H9 (cell line): ENCODE data around the gene SEC24C. TPM values are rescaled to one million over a fixed set of nuclear protein-coding genes. Genes with fewer than 3 reads are reported as not detected.

Experiments
- DNase-seq: peaks from one replicate; pipeline ENCODE4 v3.0.0-alpha.2; 2017
- H2AFZ ChIP-seq: one replicate; pipeline ENCODE4 v1.6.1; 2013; ENCODE audit warnings: mild to moderate bottlenecking, low read length, control low read depth, moderate library complexity
- H2AK5ac ChIP-seq: 2 replicates; pipeline ENCODE4 v1.6.1; 2013; ENCODE audit warnings: low read length, control low read depth, mixed read lengths; ENCODE audit not compliant: insufficient read length
- H2BK120ac ChIP-seq: one replicate; pipeline ENCODE4 v1.6.1; 2013; ENCODE audit warnings: low read depth, mild to moderate bottlenecking, low read length, control low read depth, inconsistent platforms; ENCODE audit not compliant: poor library complexity, severe bottlenecking
- H2BK12ac ChIP-seq: 2 replicates; pipeline ENCODE4 v1.6.1; 2013; ENCODE audit warnings: low read length, control low read depth, mixed read lengths, low read depth; ENCODE audit not compliant: insufficient read length
- H2BK15ac ChIP-seq: 2 replicates; pipeline ENCODE4 v1.6.1; 2013; ENCODE audit warnings: low read depth, low read length, control low read depth
- H2BK20ac ChIP-seq: one replicate; pipeline ENCODE4 v1.6.1; 2013; ENCODE audit warnings: low read depth, mild to moderate bottlenecking, low read length, control low read depth, inconsistent platforms; ENCODE audit not compliant: poor library complexity, severe bottlenecking
- H2BK5ac ChIP-seq: 2 replicates; pipeline ENCODE4 v1.6.1; 2013; ENCODE audit warnings: low read length, control low read depth, mixed read lengths; ENCODE audit not compliant: insufficient read length
- H3K14ac ChIP-seq: 2 replicates; pipeline ENCODE4 v1.6.1; 2013; ENCODE audit warnings: low read length, control low read depth; ENCODE audit not compliant: insufficient read depth
- H3K18ac ChIP-seq: 2 replicates; pipeline ENCODE4 v1.6.1; 2013; ENCODE audit warnings: low read depth, mild to moderate bottlenecking, mixed read lengths, low read length, control low read depth; ENCODE audit not compliant: insufficient read length
- H3K23ac ChIP-seq: 2 replicates; pipeline ENCODE4 v1.6.1; 2013; ENCODE audit warnings: low read length, control low read depth, mixed read lengths, low read depth; ENCODE audit not compliant: insufficient read length
- H3K23me2 ChIP-seq: 2 replicates; pipeline ENCODE4 v1.6.1; 2013; ENCODE audit warnings: low read depth, mild to moderate bottlenecking, mixed read lengths, low read length, control low read depth; ENCODE audit not compliant: insufficient read length, poor library complexity, severe bottlenecking
- H3K27ac ChIP-seq: 2 replicates; pipeline ENCODE4 v1.5.1; 2013; ENCODE audit warnings: low read length, control low read depth, mixed read lengths, low read depth; ENCODE audit not compliant: insufficient read length
- H3K27me3 ChIP-seq: 2 replicates; pipeline ENCODE4 v1.6.1; 2013; ENCODE audit warnings: low read length, control low read depth, inconsistent platforms; ENCODE audit not compliant: insufficient read depth
- H3K4ac ChIP-seq: 2 replicates; pipeline ENCODE4 v1.6.1; 2013; ENCODE audit warnings: low read depth, mild to moderate bottlenecking, control low read depth, inconsistent platforms, low read length, moderate library complexity
- H3K4me1 ChIP-seq: 2 replicates; pipeline ENCODE4 v1.6.1; 2013; ENCODE audit warnings: low read length, control low read depth, inconsistent platforms; ENCODE audit not compliant: insufficient read depth
- H3K4me2 ChIP-seq: 2 replicates; pipeline ENCODE4 v1.6.1; 2013; ENCODE audit warnings: low read length, control low read depth, mixed read lengths; ENCODE audit not compliant: insufficient read length, insufficient read depth
- H3K56ac ChIP-seq: 2 replicates; pipeline ENCODE4 v1.6.1; 2013; ENCODE audit warnings: low read depth, mild to moderate bottlenecking, mixed read lengths, low read length, control low read depth; ENCODE audit not compliant: insufficient read length
- H3K79me1 ChIP-seq: 2 replicates; pipeline ENCODE4 v1.6.1; 2013; ENCODE audit warnings: low read depth, mild to moderate bottlenecking, moderate library complexity, low read length, control low read depth, inconsistent platforms; ENCODE audit not compliant: insufficient read depth, poor library complexity, severe bottlenecking
- H3K79me2 ChIP-seq: 2 replicates; pipeline ENCODE4 v1.6.1; 2013; ENCODE audit warnings: low read length, control low read depth, inconsistent platforms; ENCODE audit not compliant: insufficient read depth
- H3K9ac ChIP-seq: 2 replicates; pipeline ENCODE4 v1.6.1; 2013; ENCODE audit warnings: low read length, control low read depth, mixed read lengths; ENCODE audit not compliant: insufficient read length; ENCODE audit errors: extremely low read depth
- H3K9me3 ChIP-seq: one replicate; pipeline ENCODE4 v1.6.1; 2013; ENCODE audit warnings: low read depth, low read length, inconsistent platforms; ENCODE audit not compliant: control insufficient read depth
- H3T11ph ChIP-seq: one replicate; pipeline ENCODE4 v1.6.1; 2013; ENCODE audit warnings: mild to moderate bottlenecking, low read length, control low read depth, inconsistent platforms
- H4K20me1 ChIP-seq: one replicate; pipeline ENCODE4 v1.6.1; 2013; ENCODE audit not compliant: control insufficient read depth, insufficient read length, insufficient read depth
- H4K5ac ChIP-seq: 2 replicates; pipeline ENCODE4 v1.6.1; 2013; ENCODE audit warnings: low read depth, mild to moderate bottlenecking, mixed read lengths, low read length, control low read depth; ENCODE audit not compliant: insufficient read length
- H4K8ac ChIP-seq: replicated peaks from 2 replicates; pipeline ENCODE4 v1.6.1; 2013; ENCODE audit warnings: low read length, control low read depth, mixed read lengths, low read depth; ENCODE audit not compliant: insufficient read length
- H4K91ac ChIP-seq: 2 replicates; pipeline ENCODE4 v1.6.1; 2013; ENCODE audit warnings: low read depth, mild to moderate bottlenecking, moderate library complexity, mixed read lengths, low read length, control low read depth; ENCODE audit not compliant: insufficient read length
- H3K27ac Mint-ChIP-seq, 3 experiments: 2 replicates in 2 of 3; 3 replicates in 1 of 3; pipeline ENCODE4 v1.8.0; 2020 to 2021; ENCODE audit warnings: mixed read lengths in 3 of 3, mild to moderate bottlenecking in 1 of 3, moderate library complexity in 1 of 3
- H3K27me3 Mint-ChIP-seq: 2 replicates; pipeline ENCODE4 v1.8.0; 2021; ENCODE audit warnings: low read depth, mild to moderate bottlenecking, moderate library complexity, mixed read lengths
- H3K36me3 Mint-ChIP-seq, 3 experiments: 2 replicates in 2 of 3; 3 replicates in 1 of 3; pipeline ENCODE4 v1.8.0; 2020 to 2021; ENCODE audit warnings: low read depth in 3 of 3, mixed read lengths in 3 of 3; ENCODE audit not compliant: insufficient read depth in 1 of 3
- H3K4me1 Mint-ChIP-seq, 2 experiments: 2 replicates each; pipeline ENCODE4 v1.8.0; 2020; ENCODE audit warnings: mixed read lengths in 2 of 2
- H3K4me3 Mint-ChIP-seq, 2 experiments: 2 replicates in 1 of 2; 3 replicates in 1 of 2; pipeline ENCODE4 v1.8.0; 2020 to 2021; ENCODE audit warnings: mild to moderate bottlenecking in 2 of 2, mixed read lengths in 2 of 2, moderate library complexity in 1 of 2
- H3K9me3 Mint-ChIP-seq, 2 experiments: 2 replicates in 1 of 2; 3 replicates in 1 of 2; pipeline ENCODE4 v1.8.0; 2020; ENCODE audit warnings: mild to moderate bottlenecking in 2 of 2, mixed read lengths in 2 of 2, moderate library complexity in 1 of 2
- WGBS: extraction: QIAGEN DNeasy Blood & Tissue Kit; methylation state at CpG from one replicate; pipeline ENCODE4 v1.1.7; 2013; ENCODE audit warnings: missing lambda C conversion rate, low lambda C conversion rate, mixed read lengths; ENCODE audit not compliant: insufficient read length; ENCODE audit errors: extremely low coverage; 5-methylcytosine and 5-hydroxymethylcytosine counted together
- long read RNA-seq: library from polyadenylated mRNA; unstranded; transcript quantifications from one replicate; pipeline ENCODE4 v2.0.0, GENCODE V29; 2020
- total RNA-seq: library from RNA; stranded (reverse); gene quantifications from 2 replicates; pipeline ENCODE4 v1.2.1, GENCODE V29; 2021
- TF ChIP-seq, protein P1 (sequence below): fragments of 200-600 bp; sonication (generic); conservative IDR thresholded peaks from 3 replicates; pipeline ENCODE4 v1.8.0; 2021; ENCODE audit warnings: antibody characterized with exemption, mild to moderate bottlenecking

The SEC24C gene, protein sequence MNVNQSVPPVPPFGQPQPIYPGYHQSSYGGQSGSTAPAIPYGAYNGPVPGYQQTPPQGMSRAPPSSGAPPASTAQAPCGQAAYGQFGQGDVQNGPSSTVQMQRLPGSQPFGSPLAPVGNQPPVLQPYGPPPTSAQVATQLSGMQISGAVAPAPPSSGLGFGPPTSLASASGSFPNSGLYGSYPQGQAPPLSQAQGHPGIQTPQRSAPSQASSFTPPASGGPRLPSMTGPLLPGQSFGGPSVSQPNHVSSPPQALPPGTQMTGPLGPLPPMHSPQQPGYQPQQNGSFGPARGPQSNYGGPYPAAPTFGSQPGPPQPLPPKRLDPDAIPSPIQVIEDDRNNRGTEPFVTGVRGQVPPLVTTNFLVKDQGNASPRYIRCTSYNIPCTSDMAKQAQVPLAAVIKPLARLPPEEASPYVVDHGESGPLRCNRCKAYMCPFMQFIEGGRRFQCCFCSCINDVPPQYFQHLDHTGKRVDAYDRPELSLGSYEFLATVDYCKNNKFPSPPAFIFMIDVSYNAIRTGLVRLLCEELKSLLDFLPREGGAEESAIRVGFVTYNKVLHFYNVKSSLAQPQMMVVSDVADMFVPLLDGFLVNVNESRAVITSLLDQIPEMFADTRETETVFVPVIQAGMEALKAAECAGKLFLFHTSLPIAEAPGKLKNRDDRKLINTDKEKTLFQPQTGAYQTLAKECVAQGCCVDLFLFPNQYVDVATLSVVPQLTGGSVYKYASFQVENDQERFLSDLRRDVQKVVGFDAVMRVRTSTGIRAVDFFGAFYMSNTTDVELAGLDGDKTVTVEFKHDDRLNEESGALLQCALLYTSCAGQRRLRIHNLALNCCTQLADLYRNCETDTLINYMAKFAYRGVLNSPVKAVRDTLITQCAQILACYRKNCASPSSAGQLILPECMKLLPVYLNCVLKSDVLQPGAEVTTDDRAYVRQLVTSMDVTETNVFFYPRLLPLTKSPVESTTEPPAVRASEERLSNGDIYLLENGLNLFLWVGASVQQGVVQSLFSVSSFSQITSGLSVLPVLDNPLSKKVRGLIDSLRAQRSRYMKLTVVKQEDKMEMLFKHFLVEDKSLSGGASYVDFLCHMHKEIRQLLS
- total RNA-seq: 62.4 and 63.0 TPM in 2 replicates
- long read RNA-seq, full-length matches to known transcripts: 143 of 308 reads
- long read RNA-seq, partial matches to known transcripts: 92 of 308 reads
- long read RNA-seq, other reads (novel, unspliced or antisense): 73 of 308 reads

DNA sequence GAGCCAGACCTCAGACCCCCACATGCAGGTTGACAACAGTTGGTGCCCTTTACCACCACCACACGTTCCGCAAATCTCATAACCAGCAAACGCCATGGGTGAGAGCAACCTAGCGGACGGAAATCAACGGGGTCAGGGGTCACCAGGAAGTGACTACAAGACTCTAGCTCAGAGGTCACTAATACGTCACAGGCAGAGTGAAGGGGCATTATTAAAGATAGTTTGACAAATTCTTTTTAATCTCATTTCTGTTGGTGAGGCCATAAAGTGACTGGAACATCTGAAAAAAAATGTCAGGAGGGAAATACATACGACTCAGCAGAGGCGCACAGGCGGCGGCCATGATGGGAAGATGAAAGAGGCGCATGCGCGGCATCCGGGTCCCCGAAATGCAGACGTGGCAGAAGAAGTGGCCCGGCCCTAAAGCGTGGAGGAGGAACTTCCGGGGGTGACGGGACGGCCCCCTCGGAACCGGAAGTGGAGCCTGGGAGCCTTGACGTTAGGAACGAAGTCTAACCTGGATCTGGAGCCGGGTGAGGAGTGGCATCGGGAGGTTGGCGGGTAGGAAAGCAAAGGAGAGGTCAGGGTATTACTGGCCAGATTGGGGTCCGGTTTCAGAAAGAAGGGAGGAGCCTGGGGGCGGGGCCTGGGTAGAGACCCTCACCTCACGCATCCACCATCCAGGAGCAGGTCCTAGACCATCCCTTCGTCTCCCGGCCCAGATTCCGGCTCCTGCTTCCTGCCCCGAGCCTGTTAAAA, at the start of gene SEC24C:
Gene SEC24C (plus strand): TSS at position 468 of the 759 bp plus-strand sequence. CDS start 2,461 bp downstream, outside the sequence.
- H3K79me2 ChIP-seq: no peaks in the 10 kb centered on the region; the same call in 1 of the 2 replicates

More for the DNA sequence above, at the start of gene SEC24C:
- peak; percentile 96 for DNase-seq
- TF ChIP-seq, protein P1, sequence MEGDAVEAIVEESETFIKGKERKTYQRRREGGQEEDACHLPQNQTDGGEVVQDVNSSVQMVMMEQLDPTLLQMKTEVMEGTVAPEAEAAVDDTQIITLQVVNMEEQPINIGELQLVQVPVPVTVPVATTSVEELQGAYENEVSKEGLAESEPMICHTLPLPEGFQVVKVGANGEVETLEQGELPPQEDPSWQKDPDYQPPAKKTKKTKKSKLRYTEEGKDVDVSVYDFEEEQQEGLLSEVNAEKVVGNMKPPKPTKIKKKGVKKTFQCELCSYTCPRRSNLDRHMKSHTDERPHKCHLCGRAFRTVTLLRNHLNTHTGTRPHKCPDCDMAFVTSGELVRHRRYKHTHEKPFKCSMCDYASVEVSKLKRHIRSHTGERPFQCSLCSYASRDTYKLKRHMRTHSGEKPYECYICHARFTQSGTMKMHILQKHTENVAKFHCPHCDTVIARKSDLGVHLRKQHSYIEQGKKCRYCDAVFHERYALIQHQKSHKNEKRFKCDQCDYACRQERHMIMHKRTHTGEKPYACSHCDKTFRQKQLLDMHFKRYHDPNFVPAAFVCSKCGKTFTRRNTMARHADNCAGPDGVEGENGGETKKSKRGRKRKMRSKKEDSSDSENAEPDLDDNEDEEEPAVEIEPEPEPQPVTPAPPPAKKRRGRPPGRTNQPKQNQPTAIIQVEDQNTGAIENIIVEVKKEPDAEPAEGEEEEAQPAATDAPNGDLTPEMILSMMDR: no peak
- Histone ChIP-seq H3K27ac (peak within 1 kb of the TSS; percentile 92), H2AK5ac (peak within 1 kb of the TSS; percentile 1), H3K18ac (peak within 1 kb of the TSS; percentile 92), H3K56ac (peak within 1 kb of the TSS; percentile 55), H3K14ac (peak within 1 kb of the TSS; percentile 90; the same call in 1 of the 2 replicates), H3K9ac (peak within 1 kb of the TSS; percentile 96), H3K4me2 (peak within 1 kb of the TSS; percentile 84), H4K8ac (peak within 1 kb of the TSS; percentile 97), H2AFZ (peak within 1 kb of the TSS; percentile 67), H3K4me1 (peaks cover 3% of the 10 kb centered on the region; the same call in 1 of the 2 replicates), H3K4ac (peak within 1 kb of the TSS; percentile 93; the same call in 1 of the 2 replicates), H3K27me3 (no peaks in the 10 kb centered on the region), H3K9me3 (no peaks in the 10 kb centered on the region), H3K79me1 (no peaks in the 10 kb centered on the region), H2BK5ac (peak within 1 kb of the TSS; percentile 64), H2BK20ac (no peak within 1 kb of the TSS), H2BK15ac (no peak within 1 kb of the TSS), H3K23me2 (peaks cover 14% of the 10 kb centered on the region), H4K5ac (peak within 1 kb of the TSS; percentile 83), H4K91ac (no peak within 1 kb of the TSS), H3T11ph (peak within 1 kb of the TSS; percentile 98), H3K23ac (no peak within 1 kb of the TSS), H4K20me1 (no peaks in the 10 kb centered on the region), H2BK12ac (peak within 1 kb of the TSS; percentile 8), H2BK120ac (peak within 1 kb of the TSS; percentile 99)
- Mint-ChIP-seq H3K4me3 (peak within 1 kb of the TSS; percentile 98), H3K27ac (peak within 1 kb of the TSS; percentile 100), H3K9me3 (no peaks in the 10 kb centered on the region), H3K36me3 (peaks cover 0 to 21% (median 8%) of the 10 kb centered on the region in 3 experiments; a peak in 5 of 7 replicates), H3K4me1 (peaks cover 28 to 36% of the 10 kb centered on the region in 2 experiments), H3K27me3 (no peaks in the 10 kb centered on the region)
- no CpG with 5 or more reads among the region's 36 CpGs for WGBS
